D721Med (cell line): Measurements from ENCODE around the gene BBX.
A peak's percentile ranks its signal among the peaks of the same experiment; 100 is the strongest.

Experiments used
- DNase-seq: peaks from one replicate; pipeline ENCODE4 v3.0.0; 2011; ENCODE audit warnings: low spot score; ENCODE audit not compliant: insufficient read length
- FAIRE-seq: peaks from 2 replicates; lab custom pipeline; 2011; peaks lifted over from hg19 to GRCh38; lab: Jason Lieb, UNC
- CTCF ChIP-seq: IDR thresholded peaks from 2 replicates; pipeline ENCODE4 v1.5.1; 2012; ENCODE audit warnings: mild to moderate bottlenecking, control low read depth; ENCODE audit not compliant: insufficient read depth; ENCODE audit errors: missing control alignments

BBX gene

GRCh38 chr3:107596639-107597038 is 73.9 kb downstream of the BBX start:
- no peak for TF ChIP-seq CTCF
- FAIRE-seq: no peak
- DNase-seq: no peak

GRCh38 chr3:107598926-107599771 is 76.4 kb downstream of the BBX start:
- no peak for DNase-seq
- no peak for FAIRE-seq
- no peak for TF ChIP-seq CTCF

GRCh38 chr3:107599772-107600145 is 77.0 kb downstream of the BBX start:
- TF ChIP-seq CTCF: no peak
- peak; percentile 77 for FAIRE-seq
- no peak for DNase-seq

- FAIRE-seq (no peak), DNase-seq (no peak)
- no peak for TF ChIP-seq CTCF
Observed at GRCh38 chr3:107600780-107601179, 78.0 kb downstream of the BBX start.

- FAIRE-seq (no peak), DNase-seq (no peak)
- no peak for TF ChIP-seq CTCF
Observed at GRCh38 chr3:107604057-107604822, 81.5 kb downstream of the BBX start.

GRCh38 chr3:107611775-107612469 is 89.2 kb downstream of the BBX start:
- DNase-seq (no peak), FAIRE-seq (no peak)
- TF ChIP-seq CTCF: no peak
